ENCODE measurements around the gene CYTH1. TPM values are rescaled to one million over a fixed set of nuclear protein-coding genes. Genes with fewer than 3 reads are reported as not detected.

Gene CYTH1
- total RNA-seq, 1 donor from 2014 or later = 35.5 TPM

- peak; percentile 13 for FAIRE-seq
- Histone ChIP-seq H3K36me3 (ENCODE audit: control insufficient read depth, insufficient read depth, low read length) (peaks cover 36% of the 10 kb centered on the region), H3K27me3 (ENCODE audit: control insufficient read depth, insufficient read depth, low read length) (no peaks in the 10 kb centered on the region), H3K4me3 (ENCODE audit: low read depth, low read length) (no peak overlapping the region)
- no peak for DNase-seq (ENCODE audit: low read depth)
- TF ChIP-seq CTCF (IDR thresholded peaks at IDR 0.05; ENCODE audit: insufficient read depth, low read length, severe bottlenecking) = no peak
These were observed 21.2 kb upstream of the CYTH1 start for GRCh38 chr17:78803186-78803845.

GRCh38 chr17:78802459-78802858, 20.4 kb upstream of the CYTH1 start:
- Histone ChIP-seq H3K36me3 (ENCODE audit: control insufficient read depth, insufficient read depth, low read length) (peaks cover 38% of the 10 kb centered on the region), H3K27me3 (ENCODE audit: control insufficient read depth, insufficient read depth, low read length) (no peaks in the 10 kb centered on the region), H3K4me3 (ENCODE audit: low read depth, low read length) (no peak overlapping the region)
- no peak for DNase-seq (ENCODE audit: low read depth)
- TF ChIP-seq CTCF (IDR thresholded peaks at IDR 0.05; ENCODE audit: insufficient read depth, low read length, severe bottlenecking) = no peak
- no peak for FAIRE-seq

GRCh38 chr17:78802008-78802407, 19.9 kb upstream of the CYTH1 start:
- FAIRE-seq = no peak
- no peak for TF ChIP-seq CTCF (IDR thresholded peaks at IDR 0.05; ENCODE audit: insufficient read depth, low read length, severe bottlenecking)
- H3K36me3 ChIP-seq (ENCODE audit: control insufficient read depth, insufficient read depth, low read length) = peaks cover 38% of the 10 kb centered on the region
- H3K4me3 ChIP-seq (ENCODE audit: low read depth, low read length) = no peak overlapping the region
- no peak for DNase-seq (ENCODE audit: low read depth)
- no peaks in the 10 kb centered on the region for H3K27me3 ChIP-seq (ENCODE audit: control insufficient read depth, insufficient read depth, low read length)

GRCh38 chr17:78800132-78800931, 18.3 kb upstream of the CYTH1 start:
- H3K27me3 ChIP-seq (ENCODE audit: control insufficient read depth, insufficient read depth, low read length) = no peaks in the 10 kb centered on the region
- DNase-seq (ENCODE audit: low read depth) = no peak
- H3K4me3 ChIP-seq (ENCODE audit: low read depth, low read length) = no peak overlapping the region
- peaks cover 37% of the 10 kb centered on the region for H3K36me3 ChIP-seq (ENCODE audit: control insufficient read depth, insufficient read depth, low read length)
- no peak for FAIRE-seq
- no peak for TF ChIP-seq CTCF (IDR thresholded peaks at IDR 0.05; ENCODE audit: insufficient read depth, low read length, severe bottlenecking)

- peak; percentile 56 for DNase-seq (ENCODE audit: low read depth)
- TF ChIP-seq CTCF (IDR thresholded peaks at IDR 0.05; ENCODE audit: insufficient read depth, low read length, severe bottlenecking) = peak; percentile 54
- H3K4me3 ChIP-seq (ENCODE audit: low read depth, low read length) = no peak overlapping the region
- H3K27me3 ChIP-seq (ENCODE audit: control insufficient read depth, insufficient read depth, low read length) = no peaks in the 10 kb centered on the region
- peaks cover 38% of the 10 kb centered on the region for H3K36me3 ChIP-seq (ENCODE audit: control insufficient read depth, insufficient read depth, low read length)
- FAIRE-seq = no peak
These were observed 16.9 kb upstream of the CYTH1 start for GRCh38 chr17:78798695-78799559.
